Measurements from ENCODE around the gene UPK3A. TPM values are rescaled to one million over a fixed set of nuclear protein-coding genes. Genes with fewer than 3 reads are reported as not detected.
"Not testable (repeated sequence)": the region's sequence is repeated elsewhere in the genome, so short reads cannot be mapped to it uniquely, and the experiment has no call there.

The UPK3A gene
- polyA plus RNA-seq, 12 donors = 0.18 to 0.28 TPM; not detected in 10

GRCh38 chr22:45308957-45309421 lies 24.2 kb downstream of the UPK3A start:
- DNase-seq = no peak

DNA sequence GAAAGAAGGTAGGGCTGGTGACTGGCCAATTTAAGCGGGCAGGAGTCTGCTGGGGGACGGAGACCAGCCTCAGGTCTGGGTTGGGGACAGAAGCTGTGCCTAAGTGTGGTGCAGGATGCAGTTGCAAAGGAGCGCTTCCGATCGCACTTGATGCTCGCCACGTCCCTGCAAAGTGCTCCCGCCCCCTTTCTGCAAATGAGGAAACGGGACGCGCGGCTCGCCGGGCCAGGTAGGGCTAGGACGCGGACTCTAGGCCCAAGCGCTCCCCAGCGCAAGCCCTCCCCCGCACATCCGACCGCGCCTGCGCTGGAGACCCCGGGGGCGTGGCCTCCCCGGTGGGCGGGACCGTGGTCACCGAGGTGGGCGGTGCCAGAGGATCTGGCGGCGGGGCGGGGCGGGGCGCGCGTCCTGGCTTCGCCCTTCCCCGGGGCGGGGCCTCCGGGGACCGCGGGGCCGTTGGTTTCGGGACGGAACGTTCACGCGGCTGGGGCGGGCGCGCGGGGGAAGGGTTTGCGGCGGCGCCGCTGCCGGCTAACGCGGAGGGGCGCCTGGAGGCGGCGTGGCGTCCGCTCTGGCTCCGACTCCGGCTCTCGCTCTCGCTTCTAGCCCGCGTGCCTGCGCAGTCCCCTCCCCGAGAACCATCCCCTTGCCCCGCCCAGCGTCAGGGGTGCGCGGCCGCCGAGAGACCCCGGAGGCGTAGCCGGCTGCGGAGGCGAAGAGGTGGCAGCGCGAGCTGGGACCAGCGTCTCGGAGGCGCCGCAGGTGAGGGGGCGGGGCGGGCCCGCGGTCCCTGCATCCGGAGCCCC lies 24.9 kb downstream of the UPK3A start, which contains the start of gene FAM118A:
Gene FAM118A (plus strand): TSS at position 513 of the 806 bp plus-strand sequence. CDS start 12,446 bp downstream, outside the sequence.
- peak; percentile 96 for DNase-seq

GRCh38 chr22:45310331-45310976 lies 25.7 kb downstream of the UPK3A start:
- DNase-seq = no peak

DNA sequence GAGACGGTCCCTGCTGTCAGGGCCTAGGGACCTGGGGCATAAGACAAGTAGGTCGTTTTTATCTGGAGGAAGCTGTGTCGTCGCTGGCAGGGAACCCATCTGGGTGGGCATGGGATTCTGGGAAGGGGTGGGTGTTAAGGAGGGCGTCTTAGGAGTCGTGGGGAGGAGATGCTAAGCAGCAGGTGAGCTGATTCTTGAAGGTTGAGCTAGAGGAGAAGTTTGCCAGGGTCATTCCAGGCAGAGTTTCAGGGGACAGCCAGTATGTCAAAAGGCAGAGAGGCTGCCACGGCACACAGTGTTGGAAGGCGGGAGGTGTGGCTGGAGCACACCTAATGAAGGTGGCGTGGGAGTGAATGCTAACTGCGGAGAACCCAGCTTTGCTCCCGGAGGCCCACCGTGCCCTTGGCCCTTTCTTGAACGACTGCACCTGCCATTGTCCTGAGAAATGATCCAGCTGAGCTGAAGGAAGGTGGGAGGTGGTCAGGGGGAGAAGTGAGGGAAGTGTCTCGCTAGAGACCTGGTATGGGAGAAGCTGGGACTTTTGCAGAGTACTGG lies 26.3 kb downstream of the UPK3A start:
- no peak for DNase-seq

- DNase-seq = no peak
Measured at GRCh38 chr22:45312415-45312814, 27.7 kb downstream of the UPK3A start.

GRCh38 chr22:45312856-45313255 lies 28.1 kb downstream of the UPK3A start:
- no peak for DNase-seq

GRCh38 chr22:45314054-45314721 lies 29.4 kb downstream of the UPK3A start:
- DNase-seq = no peak

GRCh38 chr22:45314786-45315185 lies 30.0 kb downstream of the UPK3A start:
- DNase-seq = no peak

DNA sequence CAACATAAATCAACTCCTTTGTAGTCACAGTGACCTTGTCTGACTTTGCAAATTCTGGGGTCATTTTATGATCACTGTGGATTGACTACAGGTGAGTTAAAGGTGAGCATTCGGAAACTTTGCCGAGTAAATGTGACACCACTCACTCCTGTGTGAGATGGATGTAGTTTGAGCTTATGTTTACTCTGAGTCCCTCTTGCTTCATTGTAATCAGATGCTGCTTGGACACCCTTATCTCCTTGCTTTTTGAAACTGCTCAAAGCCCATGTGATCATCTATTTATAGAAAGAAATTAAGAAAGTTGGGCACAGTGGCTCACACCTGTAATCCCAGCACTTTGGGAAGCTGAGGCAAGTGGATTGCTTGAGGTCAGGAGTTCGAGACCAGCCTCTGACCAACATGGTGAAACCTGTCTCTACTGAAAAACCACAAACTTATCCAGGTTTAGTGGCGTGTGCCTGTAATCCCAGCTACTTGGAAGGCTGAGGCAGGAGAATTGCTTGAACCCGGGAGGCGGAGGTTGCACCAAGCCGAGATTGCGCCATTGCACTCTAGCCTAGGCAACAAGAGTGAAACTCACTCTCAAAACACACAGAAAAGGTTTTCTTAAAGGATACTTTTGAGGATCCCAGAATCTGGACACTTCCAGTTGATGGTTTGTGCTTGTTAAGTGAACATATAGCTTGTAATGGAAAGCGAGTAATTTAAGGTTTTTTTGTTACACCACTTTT lies 32.2 kb downstream of the UPK3A start:
- DNase-seq = no peak

DNA sequence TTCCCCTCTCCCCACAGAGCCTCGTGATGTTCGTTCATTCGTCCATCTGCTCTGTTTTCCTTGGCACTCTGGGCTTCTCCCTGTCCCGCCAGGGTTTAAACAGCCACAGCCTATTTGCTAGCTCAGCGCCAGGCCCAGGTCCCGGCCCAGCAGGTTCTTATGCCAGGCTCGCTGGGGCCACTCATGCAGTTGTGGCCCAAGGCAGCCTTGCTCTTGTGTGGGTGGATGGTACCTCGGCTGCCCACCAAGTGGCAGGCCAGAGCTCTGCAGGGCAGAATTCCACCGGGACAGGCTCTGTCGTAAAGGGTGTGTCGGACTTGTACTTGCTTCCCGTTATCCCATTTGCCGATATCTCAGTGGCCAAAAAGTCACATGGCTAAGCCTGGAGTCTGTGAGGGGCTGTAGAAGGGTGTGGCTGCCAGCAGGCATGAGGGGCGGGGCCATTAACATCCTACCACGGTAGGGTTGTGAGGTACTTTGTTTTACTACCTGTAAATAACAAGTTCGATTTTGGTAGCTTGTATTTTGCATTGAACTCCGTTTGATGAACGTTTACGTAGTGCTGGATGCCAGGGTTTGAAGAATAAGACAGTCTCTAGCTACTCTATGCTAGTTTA lies 32.9 kb downstream of the UPK3A start:
- no peak for DNase-seq

DNA sequence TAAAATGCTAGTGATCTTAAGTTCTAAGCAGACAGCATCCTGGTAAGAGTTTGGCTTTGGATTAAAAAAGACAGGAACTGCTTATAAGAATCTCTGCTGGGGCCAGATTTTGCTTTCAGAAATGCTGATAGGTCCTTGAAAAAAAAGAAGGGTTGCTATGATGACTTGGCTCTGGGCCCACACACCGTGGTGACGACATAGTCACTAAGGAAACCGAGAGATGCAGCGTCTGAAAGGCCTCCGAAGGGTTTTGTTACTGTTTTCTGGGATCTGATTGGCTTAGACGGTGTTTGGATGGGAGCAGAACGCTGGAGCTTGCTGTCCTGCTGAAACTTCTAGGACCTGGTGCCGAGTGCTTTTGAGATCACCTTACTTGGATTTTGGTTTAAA lies 33.4 kb downstream of the UPK3A start:
- DNase-seq = peak; percentile 80

GRCh38 chr22:45318558-45319323 lies 34.0 kb downstream of the UPK3A start:
- no peak for DNase-seq

DNA sequence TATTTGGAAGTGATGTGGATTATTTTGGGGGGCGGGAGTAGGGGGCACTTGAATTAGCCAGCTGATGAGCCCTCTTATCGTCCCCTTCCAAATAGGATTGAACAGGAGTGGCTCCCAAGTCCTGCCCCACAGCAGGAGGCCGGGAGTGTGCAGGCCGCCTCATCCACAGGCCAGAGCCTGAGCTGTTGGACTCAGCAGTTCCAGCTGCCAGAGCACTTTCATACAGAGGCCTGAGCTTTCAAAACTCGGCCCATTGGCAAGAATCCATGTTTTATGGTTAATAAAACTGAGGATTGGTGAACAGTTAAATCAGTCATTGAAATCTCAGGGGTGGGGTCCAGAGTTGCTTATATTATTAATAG lies 34.6 kb downstream of the UPK3A start:
- DNase-seq = peak; percentile 43

DNA sequence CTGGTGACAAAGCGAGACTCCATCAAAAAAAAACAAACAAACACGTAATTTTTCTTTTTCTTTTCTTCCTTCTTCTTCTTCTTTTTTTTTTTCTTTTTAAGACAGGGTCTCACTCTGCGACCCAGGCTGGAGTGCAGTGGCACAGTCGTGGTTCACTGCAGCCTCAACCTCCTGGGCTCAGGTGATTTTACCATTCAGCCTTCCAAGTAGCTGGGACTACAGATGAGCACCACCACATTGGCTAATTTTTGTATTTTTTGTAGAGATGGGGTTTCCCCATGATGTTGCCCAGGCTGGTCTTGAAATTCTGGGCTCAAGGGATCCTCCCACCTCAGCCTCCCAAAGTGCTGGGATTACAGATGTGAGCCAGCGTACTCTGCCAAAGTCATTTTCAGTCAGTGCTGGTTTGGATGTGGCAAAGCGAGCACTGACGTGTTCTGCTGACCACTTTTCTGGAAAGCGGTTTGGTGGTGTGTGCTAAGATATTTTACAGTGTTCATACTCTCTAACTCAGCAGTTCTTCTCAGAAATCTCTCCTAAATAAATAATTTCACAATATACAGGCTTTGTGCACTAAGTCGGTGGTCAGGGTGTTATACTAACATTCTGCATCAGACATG lies 35.7 kb downstream of the UPK3A start:
- no peak for DNase-seq

DNA sequence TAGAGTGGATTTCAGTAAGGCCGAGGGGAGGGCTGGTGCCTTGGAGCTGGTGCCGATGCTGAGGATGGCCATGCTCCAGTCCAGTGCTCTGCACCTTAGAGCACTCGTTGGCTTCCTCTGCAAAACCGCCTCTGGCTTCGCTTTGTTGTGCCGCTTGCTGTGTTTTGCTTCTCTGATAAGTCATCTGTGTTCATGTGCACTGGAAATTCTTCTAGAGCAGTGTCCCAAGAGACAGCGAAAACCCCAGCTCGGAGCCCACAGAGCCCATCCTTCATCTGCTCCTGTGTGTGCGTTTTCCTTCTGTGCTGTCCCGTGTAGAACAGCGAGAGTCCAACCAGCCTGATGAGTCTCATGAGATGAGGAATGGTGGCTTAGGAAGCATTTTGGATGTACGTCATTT lies 37.1 kb downstream of the UPK3A start:
- no peak for DNase-seq

DNA sequence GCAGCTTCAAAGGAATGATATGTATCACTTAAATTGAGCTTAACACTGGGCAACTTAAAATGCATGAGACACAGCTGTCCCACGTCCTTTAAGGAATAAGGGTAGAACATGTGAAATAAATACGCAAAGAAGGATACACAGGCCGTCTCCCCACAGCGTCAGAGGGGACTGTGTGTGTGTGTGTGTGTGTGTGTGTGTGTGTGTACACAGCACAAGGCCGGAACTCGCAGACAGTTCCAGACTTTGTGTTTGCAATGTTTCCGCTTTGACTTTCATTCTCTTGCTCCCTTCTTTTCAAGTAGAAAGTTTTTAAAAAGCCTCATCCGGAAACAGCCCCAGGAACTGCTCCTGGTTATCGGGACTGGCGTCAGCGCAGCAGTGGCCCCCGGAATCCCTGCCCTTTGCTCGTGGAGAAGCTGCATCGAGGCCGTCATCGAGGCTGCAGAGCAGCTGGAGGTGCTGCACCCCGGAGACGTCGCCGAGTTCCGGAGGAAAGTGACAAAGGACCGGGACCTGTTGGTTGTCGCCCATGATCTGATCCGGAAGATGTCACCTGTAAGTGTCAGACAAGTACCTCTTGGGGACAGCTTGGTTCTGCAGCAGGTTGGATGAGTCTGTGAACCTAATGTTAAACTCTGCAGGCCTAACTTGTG lies 38.2 kb downstream of the UPK3A start:
- DNase-seq = no peak

- DNase-seq = no peak
Measured at GRCh38 chr22:45323695-45324094, 38.9 kb downstream of the UPK3A start.

DNA sequence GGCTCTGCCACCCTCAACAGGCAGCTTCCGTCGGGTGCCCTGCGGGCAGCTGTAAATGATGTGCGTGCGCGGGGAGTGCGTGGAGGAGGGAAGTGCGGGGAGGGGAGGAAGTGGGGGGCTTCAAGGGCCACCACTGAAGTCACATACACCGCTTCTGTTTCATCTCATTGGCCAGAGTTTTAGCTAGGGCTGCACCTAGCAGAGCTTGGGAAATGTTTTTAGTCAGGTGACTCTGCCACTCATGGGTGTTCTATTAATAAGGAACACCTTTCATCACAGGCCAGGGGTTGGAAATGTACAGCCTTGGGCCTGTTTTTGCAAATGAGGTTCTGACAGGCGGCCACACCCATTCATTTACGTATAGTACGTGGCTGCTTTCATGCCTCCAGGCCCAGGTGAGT lies 39.6 kb downstream of the UPK3A start:
- DNase-seq = no peak

GRCh38 chr22:45328261-45328660 lies 43.5 kb downstream of the UPK3A start:
- DNase-seq = not testable (repeated sequence)
